Muscle layer of duodenum (tissue), 2 donors: ENCODE results near the gene TTC12.

Source experiments
- H3K27ac ChIP-seq: one replicate; pipeline ENCODE4 v1.7.0; 2013; ENCODE audit warnings: mild to moderate bottlenecking, low read length
- H3K27me3 ChIP-seq: one replicate; pipeline ENCODE4 v1.7.0; 2013; ENCODE audit warnings: low read depth, mild to moderate bottlenecking, control low read depth, low read length
- H3K36me3 ChIP-seq, 2 donors: one replicate each; pipeline ENCODE4 v1.7.0; 2013; ENCODE audit warnings: low read length in 2 of 2, control low read depth in 1 of 2, mild to moderate bottlenecking in 1 of 2; ENCODE audit not compliant: insufficient read depth in 2 of 2, control insufficient read depth in 1 of 2
- H3K4me1 ChIP-seq, 2 donors: one replicate each; pipeline ENCODE4 v1.7.0; 2013; ENCODE audit warnings: low read length in 2 of 2, mild to moderate bottlenecking in 2 of 2, control low read depth in 1 of 2, moderate library complexity in 1 of 2; ENCODE audit not compliant: insufficient read depth in 2 of 2, control insufficient read depth in 1 of 2
- H3K4me3 ChIP-seq, 2 donors: one replicate each; pipeline ENCODE4 v1.7.0; 2013; ENCODE audit warnings: low read length in 2 of 2, low read depth in 1 of 2, mild to moderate bottlenecking in 1 of 2
- H3K9me3 ChIP-seq, 2 donors: one replicate each; pipeline ENCODE4 v1.7.0; 2013; ENCODE audit warnings: low read length in 2 of 2, control low read depth in 1 of 2, mild to moderate bottlenecking in 1 of 2; ENCODE audit not compliant: control insufficient read depth in 1 of 2
- donor health status: healthy.

Gene TTC12

DNA sequence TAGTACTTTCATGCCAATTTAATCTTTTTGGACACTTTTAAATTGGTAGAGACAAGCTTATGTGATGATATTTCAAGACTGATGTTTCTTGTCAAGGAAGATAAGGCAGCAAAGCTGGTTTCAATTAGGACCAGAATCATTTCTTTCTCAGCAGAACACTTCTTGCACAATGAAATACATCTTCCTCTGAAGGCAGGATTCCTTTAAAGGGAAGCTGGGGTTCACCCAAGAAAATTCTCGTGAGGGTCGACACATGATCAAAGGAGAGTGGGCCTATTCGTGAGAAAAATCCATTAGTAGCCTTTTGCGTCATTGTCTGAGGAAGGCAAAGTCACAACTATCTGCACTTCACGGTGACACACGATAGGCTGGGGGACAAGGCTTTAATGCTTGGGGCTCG is 17.6 kb downstream of the TTC12 start:
- H3K27me3 ChIP-seq, result no peaks in the 10 kb centered on the region
- H3K4me1 ChIP-seq, result no peaks in the 10 kb centered on the region
- no peak overlapping the region for H3K27ac ChIP-seq
- no peaks in the 10 kb centered on the region for H3K9me3 ChIP-seq
- peaks cover 7 to 85% of the 10 kb centered on the region in 2 donors for H3K36me3 ChIP-seq
- H3K4me3 ChIP-seq, result no peak overlapping the region

DNA sequence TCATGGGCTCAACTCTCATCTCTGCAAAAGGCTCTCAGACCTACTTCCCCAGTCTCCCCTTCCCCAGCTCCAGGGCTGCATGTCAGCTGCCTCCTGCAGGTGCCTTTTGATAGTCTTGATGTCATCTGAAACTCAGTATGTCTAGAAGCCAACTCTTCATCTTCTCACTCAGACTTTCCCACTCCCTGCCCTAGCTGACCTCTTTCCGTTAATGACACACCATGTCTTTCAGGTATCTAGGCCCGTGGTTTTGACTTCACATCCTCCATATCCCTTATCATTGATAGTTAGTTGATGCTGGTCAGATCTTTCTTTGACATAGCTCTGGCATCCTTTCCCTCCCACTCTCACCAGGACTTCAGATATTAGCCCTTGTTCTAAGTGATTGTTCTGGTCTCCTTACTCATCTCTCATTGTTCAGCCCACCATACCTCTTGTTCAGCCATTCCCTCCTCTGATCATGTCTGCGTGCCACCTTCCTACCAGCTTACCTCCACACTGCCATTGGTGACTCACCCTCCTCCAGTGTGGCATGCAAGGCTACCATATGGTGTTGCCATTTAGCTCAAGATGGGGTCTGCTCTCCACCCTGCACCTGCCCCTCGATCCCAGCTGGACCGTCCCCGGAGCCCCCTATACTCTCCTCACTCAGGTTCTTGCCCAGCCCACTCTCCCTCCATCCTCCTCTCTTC is 18.4 kb downstream of the TTC12 start:
- no peak overlapping the region for H3K27ac ChIP-seq
- H3K9me3 ChIP-seq, result no peaks in the 10 kb centered on the region
- peaks cover 7 to 79% of the 10 kb centered on the region in 2 donors for H3K36me3 ChIP-seq
- no peak overlapping the region for H3K4me3 ChIP-seq
- no peaks in the 10 kb centered on the region for H3K4me1 ChIP-seq
- no peaks in the 10 kb centered on the region for H3K27me3 ChIP-seq

DNA sequence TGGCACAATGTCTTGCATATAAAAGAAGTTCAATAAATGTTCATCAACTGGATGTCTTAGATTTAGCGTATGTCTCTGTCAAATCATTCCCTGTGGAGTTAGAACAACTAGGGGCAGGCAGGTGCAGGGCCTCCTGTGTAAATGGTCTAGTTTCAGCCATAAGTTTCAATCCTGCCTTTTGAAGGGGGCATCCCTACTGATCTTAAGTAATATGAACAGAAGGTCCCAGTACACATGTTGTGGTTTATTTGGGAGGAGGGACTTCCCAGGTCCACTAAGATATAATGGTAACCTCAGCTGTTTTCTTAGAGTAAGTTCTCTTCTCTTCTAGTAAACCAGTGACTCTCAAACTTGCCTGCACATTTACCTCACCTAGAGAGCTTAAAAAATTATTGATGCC is 19.8 kb downstream of the TTC12 start:
- H3K36me3 ChIP-seq, result peaks cover 7 to 73% of the 10 kb centered on the region in 2 donors
- H3K27ac ChIP-seq, result no peak overlapping the region
- no peak overlapping the region for H3K4me3 ChIP-seq
- H3K9me3 ChIP-seq, result no peaks in the 10 kb centered on the region
- no peaks in the 10 kb centered on the region for H3K27me3 ChIP-seq
- H3K4me1 ChIP-seq, result no peaks in the 10 kb centered on the region

DNA sequence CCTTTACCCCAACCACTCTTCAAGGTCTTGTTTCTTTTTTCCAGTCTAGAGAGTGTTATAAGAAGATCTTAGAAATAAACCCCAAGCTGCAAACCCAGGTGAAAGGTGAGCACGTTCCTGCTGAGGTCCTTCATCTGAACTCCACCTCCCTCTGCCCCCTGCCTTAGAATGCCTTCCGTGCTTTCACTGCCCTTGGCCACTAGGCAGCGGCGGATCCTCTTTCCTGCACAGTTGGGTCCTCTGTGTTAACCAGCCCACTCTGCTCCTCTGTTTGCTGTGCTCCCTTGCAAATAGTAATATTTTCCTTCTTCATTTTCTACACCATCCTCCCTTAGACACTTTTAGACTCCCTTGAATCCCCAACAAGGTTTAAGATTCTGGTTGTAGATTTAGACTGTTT is 24.3 kb downstream of the TTC12 start:
- no peak overlapping the region for H3K27ac ChIP-seq
- peaks cover 5 to 76% of the 10 kb centered on the region in 2 donors for H3K36me3 ChIP-seq
- no peaks in the 10 kb centered on the region for H3K4me1 ChIP-seq
- no peak overlapping the region for H3K4me3 ChIP-seq
- no peaks in the 10 kb centered on the region for H3K27me3 ChIP-seq
- no peaks in the 10 kb centered on the region for H3K9me3 ChIP-seq

DNA sequence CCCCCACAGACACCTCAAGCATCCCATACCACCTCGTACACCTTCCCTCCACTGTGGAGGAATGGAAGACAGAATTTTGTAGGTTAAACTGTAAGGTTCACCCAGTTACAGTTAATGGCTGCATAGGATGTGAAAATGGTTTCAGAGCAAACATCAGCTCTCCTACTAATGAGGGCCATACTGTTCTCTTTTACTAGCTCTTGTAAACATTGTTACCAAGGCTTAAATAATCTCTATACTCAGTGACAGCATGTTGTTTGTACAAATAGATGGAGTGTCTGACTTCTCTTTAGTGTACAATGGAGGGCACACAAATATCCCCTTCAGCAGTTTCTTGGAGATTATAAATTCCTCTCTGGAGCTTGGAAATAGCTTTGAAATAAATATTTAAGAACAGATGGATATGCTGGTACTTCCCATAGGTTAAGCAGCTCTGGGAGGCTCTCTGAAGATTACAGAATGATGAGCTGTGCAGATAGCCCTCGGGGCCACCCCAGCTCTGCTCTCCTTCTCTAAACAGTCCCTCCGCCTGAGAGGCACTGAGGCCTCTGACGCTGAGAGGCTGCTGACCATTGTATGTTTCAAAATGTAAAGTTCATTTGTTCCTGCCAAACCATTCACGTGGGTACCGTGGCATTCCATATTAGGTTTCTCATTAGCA is 25.7 kb downstream of the TTC12 start:
- Histone ChIP-seq H3K27me3 (no peaks in the 10 kb centered on the region), H3K36me3 (peaks cover 12 to 73% of the 10 kb centered on the region in 2 donors), H3K4me3 (no peak overlapping the region), H3K4me1 (no peaks in the 10 kb centered on the region), H3K27ac (no peak overlapping the region), H3K9me3 (no peaks in the 10 kb centered on the region)

DNA sequence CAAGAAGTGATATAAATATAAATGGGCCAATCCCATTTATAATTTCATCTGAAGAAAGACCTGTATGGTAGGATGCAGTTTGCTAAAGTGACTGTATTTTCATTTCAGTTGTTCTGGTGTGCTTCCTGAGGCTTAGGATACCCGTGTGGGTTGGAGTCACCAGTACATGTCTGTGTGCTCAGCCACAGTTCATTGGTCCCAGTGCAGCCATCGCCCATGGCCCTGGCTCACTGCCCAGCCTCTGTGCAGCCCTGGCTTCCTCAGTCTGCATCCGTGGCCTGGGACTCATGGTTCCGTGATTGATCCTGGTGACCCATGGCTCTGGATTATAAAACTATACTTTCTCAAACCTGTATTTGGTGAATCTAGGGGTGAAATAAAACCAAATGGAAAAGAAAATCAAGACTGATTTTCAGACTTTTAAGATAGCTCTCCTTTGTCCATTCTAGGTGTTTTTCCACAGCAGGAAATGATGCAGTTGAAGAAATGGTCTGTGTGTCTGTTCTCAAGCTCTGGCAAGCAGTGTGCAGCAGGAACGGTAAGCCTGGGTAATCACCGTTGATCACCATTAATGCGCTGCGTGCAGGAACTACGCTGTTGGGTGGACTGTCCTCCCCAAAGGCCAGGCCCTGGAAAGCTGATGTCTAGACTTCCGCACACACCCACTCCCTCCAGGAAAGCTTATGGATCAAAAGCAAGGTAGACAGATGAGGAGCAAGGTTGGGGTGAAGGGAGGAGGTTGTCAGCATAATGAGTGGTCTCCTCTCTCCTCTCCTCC is 27.2 kb downstream of the TTC12 start:
- no peak overlapping the region for H3K4me3 ChIP-seq
- no peak overlapping the region for H3K27ac ChIP-seq
- no peaks in the 10 kb centered on the region for H3K27me3 ChIP-seq
- H3K4me1 ChIP-seq, result no peaks in the 10 kb centered on the region
- H3K9me3 ChIP-seq, result no peaks in the 10 kb centered on the region
- H3K36me3 ChIP-seq, result peaks cover 12 to 58% of the 10 kb centered on the region in 2 donors

DNA sequence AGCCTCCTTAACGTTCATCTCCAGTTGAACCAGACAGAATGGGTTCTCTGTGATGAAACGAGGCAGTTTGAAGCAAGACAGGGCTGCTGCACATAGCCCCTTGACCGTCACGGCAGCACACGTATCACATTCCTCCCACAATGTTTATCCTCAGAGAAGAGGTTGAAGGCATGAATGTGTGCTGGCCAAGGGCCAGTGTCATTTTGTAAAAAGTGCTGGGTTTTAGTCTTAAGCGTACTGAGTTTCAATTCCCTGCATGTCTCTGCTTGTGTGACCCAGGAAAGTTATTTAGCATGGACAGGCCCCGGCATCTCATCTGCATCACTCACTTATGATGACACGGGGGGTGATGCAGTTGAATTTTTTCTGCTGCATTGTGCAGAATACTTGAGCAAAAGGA is 31.6 kb downstream of the TTC12 start:
- H3K4me1 ChIP-seq, result no peaks in the 10 kb centered on the region
- no peak overlapping the region for H3K27ac ChIP-seq
- H3K9me3 ChIP-seq, result no peaks in the 10 kb centered on the region
- no peaks in the 10 kb centered on the region for H3K27me3 ChIP-seq
- H3K36me3 ChIP-seq, result peaks cover 9 to 39% of the 10 kb centered on the region in 2 donors
- H3K4me3 ChIP-seq, result no peak overlapping the region

DNA sequence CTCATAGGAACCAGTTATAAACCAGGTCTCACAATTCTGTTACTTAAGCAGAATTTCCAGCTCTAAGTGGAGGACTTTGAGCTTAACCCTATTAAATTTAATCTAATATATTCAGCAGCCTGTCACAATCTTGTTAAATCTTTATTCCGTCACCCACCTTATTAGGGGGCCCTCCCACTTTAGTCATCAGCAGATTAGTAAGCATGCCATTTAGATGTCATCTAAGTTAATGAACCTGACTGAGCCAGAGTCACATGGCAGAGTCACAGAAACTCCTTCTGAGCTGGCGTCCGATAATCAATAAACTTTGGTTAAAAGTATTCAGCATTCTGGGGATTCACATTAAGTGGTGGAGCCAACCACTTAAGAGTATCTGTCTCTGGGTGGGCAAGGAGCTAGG is 35.1 kb downstream of the TTC12 start:
- no peaks in the 10 kb centered on the region for H3K4me1 ChIP-seq
- no peaks in the 10 kb centered on the region for H3K9me3 ChIP-seq
- peaks cover 0 to 34% of the 10 kb centered on the region in 2 donors for H3K36me3 ChIP-seq

DNA sequence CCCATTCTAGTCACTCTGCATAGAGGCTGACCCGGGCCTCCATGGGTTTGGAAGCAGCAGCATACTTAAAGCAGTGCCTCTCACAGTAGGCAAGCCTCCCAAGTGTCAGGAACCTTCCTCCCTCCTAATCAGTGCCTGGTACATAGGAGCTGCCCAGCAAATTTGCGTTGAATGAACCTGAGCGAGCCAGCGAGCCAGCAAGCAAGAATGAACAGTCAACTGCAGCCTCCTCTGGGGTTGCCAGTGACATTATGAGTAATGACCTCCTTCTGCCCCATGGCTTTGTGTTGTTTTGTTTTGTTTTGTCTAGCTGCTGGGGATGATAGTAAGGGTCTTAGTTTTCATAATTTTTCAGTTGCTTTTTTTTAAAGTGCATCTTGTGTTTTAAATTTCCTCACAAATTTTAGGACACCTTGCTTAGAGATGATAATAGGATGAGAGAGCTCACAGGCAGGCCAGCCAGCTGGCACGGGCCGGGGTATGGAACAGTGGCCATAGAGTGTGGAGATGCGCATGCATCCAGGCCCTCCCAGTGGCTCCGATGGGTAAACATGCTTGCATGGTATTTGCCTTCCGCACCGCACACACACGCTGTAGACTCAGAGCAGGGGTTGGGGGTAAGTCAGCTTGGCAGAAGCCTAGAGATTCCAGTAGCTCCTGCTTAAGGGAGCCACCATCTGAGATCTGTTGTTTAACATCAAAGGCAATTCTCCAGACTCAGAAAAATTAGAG is 36.1 kb downstream of the TTC12 start:
- no peaks in the 10 kb centered on the region for H3K27me3 ChIP-seq

More for the DNA sequence above, 35.1 kb downstream of the TTC12 start:
- no peaks in the 10 kb centered on the region for H3K27me3 ChIP-seq
- no peak overlapping the region for H3K27ac ChIP-seq
- no peak overlapping the region for H3K4me3 ChIP-seq

DNA sequence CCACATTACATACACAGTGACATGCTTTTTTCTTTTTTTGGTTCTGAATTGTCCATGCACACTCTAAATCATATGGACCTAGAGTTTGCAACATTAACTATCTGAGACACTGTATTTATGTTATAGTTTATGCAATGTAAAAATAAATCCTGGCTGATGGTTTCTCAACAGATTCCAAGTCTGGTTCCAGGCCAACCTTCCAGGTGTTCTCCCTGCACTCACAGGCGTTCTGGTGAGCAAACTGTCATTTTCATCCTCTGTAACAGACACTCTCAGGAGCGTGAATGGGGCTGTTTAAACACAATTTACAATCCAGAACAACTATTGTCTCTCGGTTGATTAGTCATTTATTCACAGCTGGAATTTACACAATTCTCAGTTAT is 36.7 kb downstream of the TTC12 start:
- H3K4me1 ChIP-seq, result no peaks in the 10 kb centered on the region
- peaks cover 0 to 47% of the 10 kb centered on the region in 2 donors for H3K36me3 ChIP-seq
- peaks cover 1 to 2% of the 10 kb centered on the region in 2 donors for H3K9me3 ChIP-seq
- no peaks in the 10 kb centered on the region for H3K27me3 ChIP-seq
- no peak overlapping the region for H3K4me3 ChIP-seq
- H3K27ac ChIP-seq, result no peak overlapping the region

More for the DNA sequence above, 36.1 kb downstream of the TTC12 start:
- H3K27ac ChIP-seq, result no peak overlapping the region
- H3K4me3 ChIP-seq, result no peak overlapping the region
- peaks cover 0 to 42% of the 10 kb centered on the region in 2 donors for H3K36me3 ChIP-seq
- H3K4me1 ChIP-seq, result no peaks in the 10 kb centered on the region
- H3K9me3 ChIP-seq, result no peaks in the 10 kb centered on the region

DNA sequence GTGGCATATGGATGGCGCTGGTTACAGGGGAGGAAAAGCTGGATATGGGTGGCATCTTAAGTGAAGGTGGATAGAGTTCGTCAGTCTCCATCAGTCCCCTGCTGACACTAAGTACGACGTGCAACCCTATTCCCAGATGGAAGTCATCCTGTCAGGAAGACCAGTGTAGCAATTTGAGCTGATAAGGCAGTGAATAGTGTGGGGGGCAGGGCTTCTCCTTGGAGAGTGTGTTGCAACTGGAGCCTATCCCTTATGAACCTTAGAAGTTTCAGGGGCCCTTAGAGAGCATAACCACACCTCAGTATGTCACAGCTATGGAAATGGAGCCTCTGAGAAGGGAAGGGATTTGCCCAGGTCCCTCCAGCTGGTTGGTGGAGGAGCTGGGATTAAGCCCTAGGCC is 37.1 kb downstream of the TTC12 start:
- no peaks in the 10 kb centered on the region for H3K27me3 ChIP-seq
- H3K4me3 ChIP-seq, result no peak overlapping the region
- no peaks in the 10 kb centered on the region for H3K4me1 ChIP-seq
- no peak overlapping the region for H3K27ac ChIP-seq
- peaks cover 4 to 52% of the 10 kb centered on the region in 2 donors for H3K36me3 ChIP-seq
- peaks cover 5 to 6% of the 10 kb centered on the region in 2 donors for H3K9me3 ChIP-seq
